ENCODE results near the gene NF2.

DNA sequence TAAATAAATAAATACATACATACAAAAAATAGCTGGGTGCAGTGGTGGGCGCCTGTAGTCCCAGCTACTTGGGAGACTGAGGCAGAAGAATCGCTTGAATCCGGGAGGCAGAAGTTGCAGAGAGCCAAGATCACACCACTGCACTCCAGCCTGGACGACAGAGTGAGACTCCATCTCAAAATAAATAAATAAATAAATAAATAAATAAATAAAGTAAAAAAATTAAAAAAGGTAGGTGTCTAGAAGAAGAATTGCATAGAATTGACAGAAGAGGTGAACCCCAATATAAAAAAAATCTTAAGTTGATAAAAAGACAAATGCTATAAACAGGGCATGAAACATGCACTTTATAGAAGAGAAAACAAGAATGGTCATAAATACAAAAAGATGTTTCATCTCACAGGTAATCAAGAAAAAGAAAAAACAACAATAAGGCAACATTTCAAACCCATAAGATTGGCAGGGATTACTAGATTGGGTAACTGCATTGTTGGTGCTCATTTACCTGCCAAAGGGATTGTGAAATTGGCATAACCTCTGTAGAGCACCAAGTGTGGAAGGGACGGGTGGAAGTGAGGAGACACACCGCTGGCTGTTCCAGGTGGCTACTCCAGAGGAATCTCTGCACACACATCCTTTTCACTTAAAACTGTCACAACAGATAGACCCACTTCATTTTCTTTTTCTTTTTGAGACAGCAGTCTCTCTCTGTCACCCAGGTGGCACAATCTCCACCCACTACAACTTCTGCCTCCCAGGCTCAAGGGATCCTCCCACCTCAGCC is 44.7 kb downstream of the NF2 start:
- TF ChIP-seq, protein P1, sequence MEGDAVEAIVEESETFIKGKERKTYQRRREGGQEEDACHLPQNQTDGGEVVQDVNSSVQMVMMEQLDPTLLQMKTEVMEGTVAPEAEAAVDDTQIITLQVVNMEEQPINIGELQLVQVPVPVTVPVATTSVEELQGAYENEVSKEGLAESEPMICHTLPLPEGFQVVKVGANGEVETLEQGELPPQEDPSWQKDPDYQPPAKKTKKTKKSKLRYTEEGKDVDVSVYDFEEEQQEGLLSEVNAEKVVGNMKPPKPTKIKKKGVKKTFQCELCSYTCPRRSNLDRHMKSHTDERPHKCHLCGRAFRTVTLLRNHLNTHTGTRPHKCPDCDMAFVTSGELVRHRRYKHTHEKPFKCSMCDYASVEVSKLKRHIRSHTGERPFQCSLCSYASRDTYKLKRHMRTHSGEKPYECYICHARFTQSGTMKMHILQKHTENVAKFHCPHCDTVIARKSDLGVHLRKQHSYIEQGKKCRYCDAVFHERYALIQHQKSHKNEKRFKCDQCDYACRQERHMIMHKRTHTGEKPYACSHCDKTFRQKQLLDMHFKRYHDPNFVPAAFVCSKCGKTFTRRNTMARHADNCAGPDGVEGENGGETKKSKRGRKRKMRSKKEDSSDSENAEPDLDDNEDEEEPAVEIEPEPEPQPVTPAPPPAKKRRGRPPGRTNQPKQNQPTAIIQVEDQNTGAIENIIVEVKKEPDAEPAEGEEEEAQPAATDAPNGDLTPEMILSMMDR (IDR thresholded peaks at IDR 0.05) = no peak
- TF ChIP-seq POLR2A (IDR thresholded peaks at IDR 0.05) = no peak

All from right lobe of liver (tissue), 4 donors.